ENCODE measurements around the gene ST8SIA6. TPM values are rescaled to one million over a fixed set of nuclear protein-coding genes. Genes with fewer than 3 reads are reported as not detected.

ST8SIA6 gene
- total RNA-seq, 1 experiment from 2014 or later: 1.3 TPM

GRCh38 chr10:17450024-17450423 is 4.4 kb downstream of the ST8SIA6 start:
- Histone ChIP-seq H3K9ac (ENCODE audit: low read length) (no peak overlapping the region), H3K4me1 (ENCODE audit: control insufficient read depth in 1 of 2, insufficient read depth in 2 of 2, low read length in 2 of 2) (peaks cover 8 to 18% of the 10 kb centered on the region in 2 experiments; a peak in 3 of 4 replicates), H4K20me1 (ENCODE audit: insufficient read depth) (no peaks in the 10 kb centered on the region), H3K27ac (ENCODE audit: low read depth, low read length) (no peak overlapping the region), H3K27me3 (ENCODE audit: insufficient read depth, low read length) (no peaks in the 10 kb centered on the region), H2AFZ (ENCODE audit: low read depth, low read length, poor library complexity, severe bottlenecking) (no peak overlapping the region), H3K4me3 (replicated peaks in 1 of 2; ENCODE audit: low read depth in 1 of 2, low read length in 2 of 2) (no peak overlapping the region), H3K79me2 (ENCODE audit: insufficient read depth, low read length) (no peaks in the 10 kb centered on the region; the same call in 1 of the 2 replicates), H3K4me2 (ENCODE audit: low read length) (no peak overlapping the region), H3K36me3 (ENCODE audit: control insufficient read depth in 1 of 2, insufficient read depth in 2 of 2, low read length in 2 of 2) (peaks cover 0 to 17% of the 10 kb centered on the region in 2 experiments; a peak in 2 of 4 replicates), H3K9me2 (ENCODE audit: insufficient read depth) (no peaks in the 10 kb centered on the region), H3K9me3 (ENCODE audit: control insufficient read depth in 1 of 2, insufficient read depth in 1 of 2, low read depth in 1 of 2, low read length in 2 of 2) (peaks cover 0 to 10% of the 10 kb centered on the region in 2 experiments; a peak in 1 of 4 replicates)
- intact Hi-C loops (cut with micrococcal nuclease): loop anchor here (5.0 kb wide), 1 partner anchor 62 kb away; no protein-coding TSS in a partner anchor
- CTCF ChIA-PET: interaction anchor here (1.5 kb wide), 1 partner anchor 41 kb away, joined by 4 read pairs; no protein-coding TSS in a partner anchor
- POLR2A ChIA-PET: no interaction called here
- DNase-seq (ENCODE audit: low read depth, low spot score): no peak
- BruUV-seq (replicated peaks): no TSS peak
- TF ChIP-seq FOSL1 (IDR thresholded peaks at IDR 0.05; ENCODE audit: low read depth) (no peak), SIN3A (IDR thresholded peaks at IDR 0.05; ENCODE audit: low read depth) (no peak), RAD21 (IDR thresholded peaks at IDR 0.05; ENCODE audit: low read depth) (no peak), REST (IDR thresholded peaks at IDR 0.05; ENCODE audit: low read depth) (no peak), ZFX (IDR thresholded peaks at IDR 0.05) (no peak), CBX3 (IDR thresholded peaks at IDR 0.05; ENCODE audit: low read depth) (no peak), SRF (IDR thresholded peaks at IDR 0.05; ENCODE audit: low read depth) (no peak), EGR1 (IDR thresholded peaks at IDR 0.05; ENCODE audit: low read depth) (no peak), EZH2phosphoT487 (IDR thresholded peaks at IDR 0.05; ENCODE audit: borderline replicate concordance) (no peak), ELF1 (IDR thresholded peaks at IDR 0.05; ENCODE audit: borderline replicate concordance, low read depth) (no peak), ZNF274 (IDR thresholded peaks at IDR 0.05; ENCODE audit: low read depth, low read length) (no peak), YY1 (IDR thresholded peaks at IDR 0.05; ENCODE audit: extremely low read depth, insufficient replicate concordance, low read depth, low read length) (no peak)
- TF ChIP-seq, protein P1, sequence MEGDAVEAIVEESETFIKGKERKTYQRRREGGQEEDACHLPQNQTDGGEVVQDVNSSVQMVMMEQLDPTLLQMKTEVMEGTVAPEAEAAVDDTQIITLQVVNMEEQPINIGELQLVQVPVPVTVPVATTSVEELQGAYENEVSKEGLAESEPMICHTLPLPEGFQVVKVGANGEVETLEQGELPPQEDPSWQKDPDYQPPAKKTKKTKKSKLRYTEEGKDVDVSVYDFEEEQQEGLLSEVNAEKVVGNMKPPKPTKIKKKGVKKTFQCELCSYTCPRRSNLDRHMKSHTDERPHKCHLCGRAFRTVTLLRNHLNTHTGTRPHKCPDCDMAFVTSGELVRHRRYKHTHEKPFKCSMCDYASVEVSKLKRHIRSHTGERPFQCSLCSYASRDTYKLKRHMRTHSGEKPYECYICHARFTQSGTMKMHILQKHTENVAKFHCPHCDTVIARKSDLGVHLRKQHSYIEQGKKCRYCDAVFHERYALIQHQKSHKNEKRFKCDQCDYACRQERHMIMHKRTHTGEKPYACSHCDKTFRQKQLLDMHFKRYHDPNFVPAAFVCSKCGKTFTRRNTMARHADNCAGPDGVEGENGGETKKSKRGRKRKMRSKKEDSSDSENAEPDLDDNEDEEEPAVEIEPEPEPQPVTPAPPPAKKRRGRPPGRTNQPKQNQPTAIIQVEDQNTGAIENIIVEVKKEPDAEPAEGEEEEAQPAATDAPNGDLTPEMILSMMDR (IDR thresholded peaks at IDR 0.05 in 2 of 3, conservative IDR thresholded peaks at IDR 0.05 in 1 of 3; ENCODE audit: borderline replicate concordance in 1 of 3, insufficient read depth in 1 of 3, low read depth in 2 of 3, low read length in 2 of 3): no peak
- TF ChIP-seq, protein P2, sequence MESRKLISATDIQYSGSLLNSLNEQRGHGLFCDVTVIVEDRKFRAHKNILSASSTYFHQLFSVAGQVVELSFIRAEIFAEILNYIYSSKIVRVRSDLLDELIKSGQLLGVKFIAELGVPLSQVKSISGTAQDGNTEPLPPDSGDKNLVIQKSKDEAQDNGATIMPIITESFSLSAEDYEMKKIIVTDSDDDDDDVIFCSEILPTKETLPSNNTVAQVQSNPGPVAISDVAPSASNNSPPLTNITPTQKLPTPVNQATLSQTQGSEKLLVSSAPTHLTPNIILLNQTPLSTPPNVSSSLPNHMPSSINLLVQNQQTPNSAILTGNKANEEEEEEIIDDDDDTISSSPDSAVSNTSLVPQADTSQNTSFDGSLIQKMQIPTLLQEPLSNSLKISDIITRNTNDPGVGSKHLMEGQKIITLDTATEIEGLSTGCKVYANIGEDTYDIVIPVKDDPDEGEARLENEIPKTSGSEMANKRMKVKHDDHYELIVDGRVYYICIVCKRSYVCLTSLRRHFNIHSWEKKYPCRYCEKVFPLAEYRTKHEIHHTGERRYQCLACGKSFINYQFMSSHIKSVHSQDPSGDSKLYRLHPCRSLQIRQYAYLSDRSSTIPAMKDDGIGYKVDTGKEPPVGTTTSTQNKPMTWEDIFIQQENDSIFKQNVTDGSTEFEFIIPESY (IDR thresholded peaks at IDR 0.05; ENCODE audit: extremely low read depth, insufficient replicate concordance, low read length): no peak
- RAD21 ChIA-PET (ENCODE audit: low non-redundant PET in 1 of 2, low total read pairs in 2 of 2, uncharacterized antibody in 2 of 2, unreplicated experiment in 2 of 2): no interaction called here
- no peak for ATAC-seq

Measured in HCT116 (cell line).